Neural progenitor cell (in vitro differentiated cells): ENCODE measurements around the gene NFATC4.
A peak's percentile ranks its signal among the peaks of the same experiment; 100 is the strongest.

Source experiments
- CTCF ChIP-seq: fragments of 200-600 bp; sonication (generic); IDR thresholded peaks from 2 replicates; pipeline ENCODE4 v1.5.1; 2017; ENCODE audit warnings: antibody characterized with exemption, mild to moderate bottlenecking
- EZH2phosphoT487 ChIP-seq: fragments of 200-600 bp; sonication (generic); IDR thresholded peaks from 2 replicates; pipeline ENCODE4 v1.6.1; 2017; ENCODE audit warnings: antibody characterized with exemption

- TF ChIP-seq CTCF (no peak), EZH2phosphoT487 (peak; percentile 89)
These were observed 33.3 kb upstream of the NFATC4 start, which contains the start of gene ADCY4 for GRCh38 chr14:24334431-24335291.
